ENCODE measurements around the gene HFE. TPM values are rescaled to one million over a fixed set of nuclear protein-coding genes. Genes with fewer than 3 reads are reported as not detected.

The HFE gene
- total RNA-seq, 3 donors from 2014 or later (not counting 1 experiment from before 2014, with no cell fraction given) = 1.5 to 2.3 (median 1.8) TPM

DNA sequence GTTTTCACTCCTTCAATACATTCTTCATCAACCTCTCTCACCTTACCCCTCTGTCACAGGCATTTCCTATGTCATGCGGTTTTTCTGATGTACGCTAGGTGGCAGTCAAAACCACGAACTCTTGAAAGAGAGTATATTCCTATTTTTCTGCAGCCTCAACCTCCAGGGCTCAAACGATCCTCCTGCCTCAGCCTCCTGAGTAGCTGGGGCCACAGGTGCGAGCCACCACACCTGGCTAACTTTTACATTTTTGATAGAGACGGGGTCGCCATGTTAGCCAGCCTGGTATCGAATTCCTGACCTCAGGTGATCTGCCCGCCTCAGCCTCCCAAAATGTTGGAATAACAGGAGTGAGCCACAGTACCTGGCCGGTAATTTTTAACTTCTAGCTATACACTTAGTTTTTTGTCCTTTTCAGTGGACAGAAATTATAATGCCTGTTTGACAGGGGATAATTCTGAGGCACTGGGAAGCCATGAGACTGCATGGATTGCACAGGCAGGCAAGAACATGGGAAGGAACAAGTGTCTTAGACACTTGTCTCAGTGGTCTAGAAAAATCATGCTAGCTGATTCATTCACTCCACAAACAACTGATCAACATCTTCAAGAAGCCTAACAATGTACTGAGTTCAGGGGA, 22.5 kb upstream of the HFE start:
- Mint-ChIP-seq H3K9me3 (no peaks in the 10 kb centered on the region), H3K27ac (no peak overlapping the region), H3K4me3 (no peak overlapping the region), H3K36me3 (no peaks in the 10 kb centered on the region), H3K27me3 (ENCODE audit: low read depth in 2 of 2) (peaks cover 0 to 10% of the 10 kb centered on the region in 2 donors), H3K4me1 (peaks cover 4 to 12% of the 10 kb centered on the region in 2 donors)
- DNase-seq (peak; percentile 19 to 82), ATAC-seq (peak; percentile 75)
- TF ChIP-seq, protein P1, sequence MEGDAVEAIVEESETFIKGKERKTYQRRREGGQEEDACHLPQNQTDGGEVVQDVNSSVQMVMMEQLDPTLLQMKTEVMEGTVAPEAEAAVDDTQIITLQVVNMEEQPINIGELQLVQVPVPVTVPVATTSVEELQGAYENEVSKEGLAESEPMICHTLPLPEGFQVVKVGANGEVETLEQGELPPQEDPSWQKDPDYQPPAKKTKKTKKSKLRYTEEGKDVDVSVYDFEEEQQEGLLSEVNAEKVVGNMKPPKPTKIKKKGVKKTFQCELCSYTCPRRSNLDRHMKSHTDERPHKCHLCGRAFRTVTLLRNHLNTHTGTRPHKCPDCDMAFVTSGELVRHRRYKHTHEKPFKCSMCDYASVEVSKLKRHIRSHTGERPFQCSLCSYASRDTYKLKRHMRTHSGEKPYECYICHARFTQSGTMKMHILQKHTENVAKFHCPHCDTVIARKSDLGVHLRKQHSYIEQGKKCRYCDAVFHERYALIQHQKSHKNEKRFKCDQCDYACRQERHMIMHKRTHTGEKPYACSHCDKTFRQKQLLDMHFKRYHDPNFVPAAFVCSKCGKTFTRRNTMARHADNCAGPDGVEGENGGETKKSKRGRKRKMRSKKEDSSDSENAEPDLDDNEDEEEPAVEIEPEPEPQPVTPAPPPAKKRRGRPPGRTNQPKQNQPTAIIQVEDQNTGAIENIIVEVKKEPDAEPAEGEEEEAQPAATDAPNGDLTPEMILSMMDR (IDR thresholded peaks at IDR 0.05) = peak; percentile 90
- H3K36me3 ChIP-seq (ENCODE audit: control insufficient read depth, insufficient read depth, low read length) = no peaks in the 10 kb centered on the region
- H3K27me3 ChIP-seq (ENCODE audit: control insufficient read depth, insufficient read depth, low read length) = no peaks in the 10 kb centered on the region
- H3K9me3 ChIP-seq (ENCODE audit: control insufficient read depth, insufficient read depth, low read length) = no peaks in the 10 kb centered on the region
- H3K27ac ChIP-seq (ENCODE audit: low read length) = no peak overlapping the region
- H3K4me1 ChIP-seq (ENCODE audit: control insufficient read depth, insufficient read depth, low read length) = no peaks in the 10 kb centered on the region
- intact Hi-C loops (cut with micrococcal nuclease) = loop anchor here (1.0 kb wide), 1 partner anchor 33 kb away; no protein-coding TSS in a partner anchor
- no peak overlapping the region for H3K4me3 ChIP-seq (ENCODE audit: low read length)
- 34% methylated on average over 10 of the region's 10 CpGs for WGBS (ENCODE audit: insufficient coverage)

GRCh38 chr6:26065952-26066380, 21.3 kb upstream of the HFE start:
- Mint-ChIP-seq H3K27me3 (ENCODE audit: low read depth in 2 of 2) (peaks cover 0 to 12% of the 10 kb centered on the region in 2 donors), H3K9me3 (no peaks in the 10 kb centered on the region), H3K4me3 (no peak overlapping the region), H3K4me1 (peaks cover 4 to 12% of the 10 kb centered on the region in 2 donors), H3K36me3 (no peaks in the 10 kb centered on the region), H3K27ac (no peak overlapping the region)
- peak; percentile 93 to 97 (median 94) for ATAC-seq
- WGBS (ENCODE audit: insufficient coverage) = 0% methylated on average over 4 of the region's 4 CpGs
- H3K27ac ChIP-seq (ENCODE audit: low read length) = no peak overlapping the region
- DNase-seq = peak in 1 of 2 donors; percentile 86
- no peaks in the 10 kb centered on the region for H3K36me3 ChIP-seq (ENCODE audit: control insufficient read depth, insufficient read depth, low read length)
- H3K27me3 ChIP-seq (ENCODE audit: control insufficient read depth, insufficient read depth, low read length) = no peaks in the 10 kb centered on the region
- TF ChIP-seq, protein P1 (IDR thresholded peaks at IDR 0.05) = peak; percentile 82
- intact Hi-C loops (cut with micrococcal nuclease) = no loop called here
- no peaks in the 10 kb centered on the region for H3K4me1 ChIP-seq (ENCODE audit: control insufficient read depth, insufficient read depth, low read length)
- H3K9me3 ChIP-seq (ENCODE audit: control insufficient read depth, insufficient read depth, low read length) = no peaks in the 10 kb centered on the region
- H3K4me3 ChIP-seq (ENCODE audit: low read length) = no peak overlapping the region

DNA sequence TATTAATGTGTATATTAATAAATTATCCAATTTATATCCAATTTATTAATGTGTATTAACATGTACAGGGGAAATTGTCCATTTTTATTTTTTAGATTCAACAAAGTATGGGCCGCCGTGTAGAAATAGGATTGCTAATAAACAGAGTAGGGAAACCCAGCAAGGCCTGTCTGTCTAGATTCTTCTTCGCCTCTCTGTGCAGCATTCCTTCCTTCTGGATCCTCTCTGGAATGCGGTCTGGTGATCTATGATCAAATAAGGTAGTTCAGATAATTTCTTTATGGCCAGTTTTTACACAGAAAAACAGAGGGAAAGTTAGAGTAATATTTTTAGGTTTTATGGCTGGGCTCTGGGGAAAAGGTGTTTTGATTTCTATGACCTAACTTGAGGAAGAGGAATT, 19.9 kb upstream of the HFE start:
- peaks cover 4 to 12% of the 10 kb centered on the region in 2 donors for H3K4me1 Mint-ChIP-seq
- DNase-seq (no peak), ATAC-seq (no peak)
- Histone ChIP-seq H3K27me3 (ENCODE audit: control insufficient read depth, insufficient read depth, low read length) (no peaks in the 10 kb centered on the region), H3K36me3 (ENCODE audit: control insufficient read depth, insufficient read depth, low read length) (no peaks in the 10 kb centered on the region), H3K4me1 (ENCODE audit: control insufficient read depth, insufficient read depth, low read length) (no peaks in the 10 kb centered on the region), H3K4me3 (ENCODE audit: low read length) (no peak overlapping the region), H3K9me3 (ENCODE audit: control insufficient read depth, insufficient read depth, low read length) (no peaks in the 10 kb centered on the region), H3K27ac (ENCODE audit: low read length) (no peak overlapping the region)
- no peaks in the 10 kb centered on the region for H3K36me3 Mint-ChIP-seq
- H3K4me3 Mint-ChIP-seq = no peak overlapping the region
- no peak overlapping the region for H3K27ac Mint-ChIP-seq
- TF ChIP-seq, protein P1 (IDR thresholded peaks at IDR 0.05) = no peak
- 88% methylated on average over 3 of the region's 4 CpGs for WGBS (ENCODE audit: insufficient coverage)
- intact Hi-C loops (cut with micrococcal nuclease) = no loop called here
- no peaks in the 10 kb centered on the region for H3K9me3 Mint-ChIP-seq
- H3K27me3 Mint-ChIP-seq (ENCODE audit: low read depth in 2 of 2) = peaks cover 0 to 13% of the 10 kb centered on the region in 2 donors

- H3K4me3 Mint-ChIP-seq = no peak overlapping the region
- H3K27me3 Mint-ChIP-seq (ENCODE audit: low read depth in 2 of 2) = peaks cover 0 to 13% of the 10 kb centered on the region in 2 donors
- H3K27me3 ChIP-seq (ENCODE audit: control insufficient read depth, insufficient read depth, low read length) = no peaks in the 10 kb centered on the region
- no peak overlapping the region for H3K4me3 ChIP-seq (ENCODE audit: low read length)
- no peak overlapping the region for H3K27ac Mint-ChIP-seq
- H3K4me1 Mint-ChIP-seq = peaks cover 4 to 12% of the 10 kb centered on the region in 2 donors
- WGBS (ENCODE audit: insufficient coverage) = 81% methylated on average over 2 of the region's 2 CpGs
- H3K4me1 ChIP-seq (ENCODE audit: control insufficient read depth, insufficient read depth, low read length) = no peaks in the 10 kb centered on the region
- no peaks in the 10 kb centered on the region for H3K9me3 ChIP-seq (ENCODE audit: control insufficient read depth, insufficient read depth, low read length)
- no peaks in the 10 kb centered on the region for H3K36me3 ChIP-seq (ENCODE audit: control insufficient read depth, insufficient read depth, low read length)
- TF ChIP-seq, protein P1 (IDR thresholded peaks at IDR 0.05) = no peak
- H3K9me3 Mint-ChIP-seq = no peaks in the 10 kb centered on the region
- H3K27ac ChIP-seq (ENCODE audit: low read length) = no peak overlapping the region
- intact Hi-C loops (cut with micrococcal nuclease) = no loop called here
- ATAC-seq (no peak), DNase-seq (no peak)
- no peaks in the 10 kb centered on the region for H3K36me3 Mint-ChIP-seq
These were observed 19.2 kb upstream of the HFE start for GRCh38 chr6:26068036-26068435.

Data from natural killer cell (primary cell).